ENCODE measurements around the gene RBM3.

GRCh38 chrX:48616576-48616975 is 42.3 kb downstream of the RBM3 start:
- no peak for TF ChIP-seq CTCF (IDR thresholded peaks at IDR 0.05)
- no peak for TF ChIP-seq POLR2A (IDR thresholded peaks at IDR 0.05; ENCODE audit: low read depth)
- no peak for TF ChIP-seq POLR2AphosphoS5 (IDR thresholded peaks at IDR 0.05)
- no peak for TF ChIP-seq EP300 (IDR thresholded peaks at IDR 0.05)

Data from esophagus muscularis mucosa (tissue), 4 donors.